ENCODE data around the gene SPATA18. TPM values are rescaled to one million over a fixed set of nuclear protein-coding genes. Genes with fewer than 3 reads are reported as not detected.

SPATA18 gene, protein sequence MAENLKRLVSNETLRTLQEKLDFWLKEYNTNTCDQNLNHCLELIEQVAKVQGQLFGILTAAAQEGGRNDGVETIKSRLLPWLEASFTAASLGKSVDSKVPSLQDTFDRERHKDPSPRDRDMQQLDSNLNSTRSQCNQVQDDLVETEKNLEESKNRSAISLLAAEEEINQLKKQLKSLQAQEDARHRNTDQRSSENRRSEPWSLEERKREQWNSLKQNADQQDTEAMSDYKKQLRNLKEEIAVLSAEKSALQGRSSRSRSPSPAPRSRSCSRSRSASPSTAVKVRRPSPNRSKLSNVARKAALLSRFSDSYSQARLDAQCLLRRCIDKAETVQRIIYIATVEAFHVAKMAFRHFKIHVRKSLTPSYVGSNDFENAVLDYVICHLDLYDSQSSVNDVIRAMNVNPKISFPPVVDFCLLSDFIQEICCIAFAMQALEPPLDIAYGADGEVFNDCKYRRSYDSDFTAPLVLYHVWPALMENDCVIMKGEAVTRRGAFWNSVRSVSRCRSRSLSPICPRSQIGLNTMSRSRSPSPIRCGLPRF
- total RNA-seq (1 to 10 TPM in 4 of 7 donors, under 1 TPM in 3; 0.32 to 3.3 (median 1.1) TPM), polyA plus RNA-seq (under 1 TPM; 0.18 to 0.67 (median 0.42) TPM)
- long read RNA-seq, donor 1 = 0 reads
- long read RNA-seq, donor 2 = 0 reads

DNA sequence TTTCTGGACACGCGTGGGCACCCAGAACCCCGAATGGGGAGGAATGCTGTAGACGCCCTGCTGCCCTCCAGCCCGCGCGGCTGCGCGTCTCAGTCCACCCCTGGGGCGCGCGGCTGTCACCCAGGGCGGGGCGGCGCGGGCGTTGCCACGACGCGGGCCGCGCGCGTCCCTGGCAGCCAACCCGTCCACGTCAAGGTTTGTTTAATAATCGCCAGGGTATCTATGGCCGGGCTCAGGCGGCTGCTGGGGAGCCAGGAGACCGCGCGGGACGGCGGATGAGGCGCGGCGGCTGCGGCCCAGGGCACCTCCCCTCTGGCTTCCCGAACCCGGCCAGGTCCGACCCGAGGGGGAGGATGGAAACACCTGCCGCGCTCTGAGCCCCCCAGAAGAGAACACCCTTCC, at the start of gene SPATA18:
TSS of gene SPATA18 (plus strand) at position 92 of the 402 bp plus-strand sequence. CDS start 401 bp downstream, outside the sequence.
- 0 to 7% (median 2%) methylated on average over 3 to 44 of the region's 44 CpGs for WGBS, 5 donors
- Histone ChIP-seq H3K4me3 (peak within 1 kb of the TSS; percentile 30 to 66 (median 52)), H3K27ac (peak within 1 kb of the TSS in 4 of 8 donors; percentile 5 to 57 (median 46)), H3K4me1 (peaks cover 4 to 23% (median 21%) of the 10 kb centered on the region in 6 donors), H3K36me3 (no peaks in the 10 kb centered on the region), H3K9me3 (no peaks in the 10 kb centered on the region), H3K27me3 (replicated peaks in 1 of 7) (peaks cover 0 to 83% (median 23%) of the 10 kb centered on the region in 7 donors)
- TF ChIP-seq, protein P1, sequence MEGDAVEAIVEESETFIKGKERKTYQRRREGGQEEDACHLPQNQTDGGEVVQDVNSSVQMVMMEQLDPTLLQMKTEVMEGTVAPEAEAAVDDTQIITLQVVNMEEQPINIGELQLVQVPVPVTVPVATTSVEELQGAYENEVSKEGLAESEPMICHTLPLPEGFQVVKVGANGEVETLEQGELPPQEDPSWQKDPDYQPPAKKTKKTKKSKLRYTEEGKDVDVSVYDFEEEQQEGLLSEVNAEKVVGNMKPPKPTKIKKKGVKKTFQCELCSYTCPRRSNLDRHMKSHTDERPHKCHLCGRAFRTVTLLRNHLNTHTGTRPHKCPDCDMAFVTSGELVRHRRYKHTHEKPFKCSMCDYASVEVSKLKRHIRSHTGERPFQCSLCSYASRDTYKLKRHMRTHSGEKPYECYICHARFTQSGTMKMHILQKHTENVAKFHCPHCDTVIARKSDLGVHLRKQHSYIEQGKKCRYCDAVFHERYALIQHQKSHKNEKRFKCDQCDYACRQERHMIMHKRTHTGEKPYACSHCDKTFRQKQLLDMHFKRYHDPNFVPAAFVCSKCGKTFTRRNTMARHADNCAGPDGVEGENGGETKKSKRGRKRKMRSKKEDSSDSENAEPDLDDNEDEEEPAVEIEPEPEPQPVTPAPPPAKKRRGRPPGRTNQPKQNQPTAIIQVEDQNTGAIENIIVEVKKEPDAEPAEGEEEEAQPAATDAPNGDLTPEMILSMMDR (IDR thresholded peaks at IDR 0.05 in 8 of 11, conservative IDR thresholded peaks at IDR 0.05 in 3 of 11) = no peak
- TF ChIP-seq POLR2A (IDR thresholded peaks at IDR 0.05) (no peak), POLR2AphosphoS5 (IDR thresholded peaks at IDR 0.05) (no peak)
- peak; percentile 64 for DNase-seq
- intact Hi-C loops (cut with DNase I; ENCODE audit: low total_unique reads) = no loop called here

DNA sequence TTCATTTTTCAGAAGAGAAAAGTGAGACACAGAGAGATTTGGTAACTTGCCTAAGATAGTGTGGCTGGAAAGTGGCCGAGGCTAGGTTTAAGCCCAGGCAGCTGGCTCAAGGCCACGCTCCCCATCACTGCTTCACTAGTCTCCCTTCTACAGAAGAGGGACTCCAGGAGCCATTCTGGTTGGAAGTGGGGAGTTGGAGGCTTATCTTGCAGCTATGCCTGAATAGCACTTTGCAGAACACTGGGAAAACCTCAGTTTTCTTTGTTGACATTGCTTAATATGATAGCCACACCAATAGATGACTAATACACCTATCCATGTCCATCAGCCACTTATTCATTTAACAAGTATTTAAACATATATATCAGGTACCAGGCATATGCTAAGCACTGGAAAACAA, 49.5 kb upstream of the SPATA18 start:
- intact Hi-C loops (cut with DNase I; ENCODE audit: low total_unique reads) = no loop called here
- no peaks in the 10 kb centered on the region for H3K9me3 ChIP-seq
- no peaks in the 10 kb centered on the region for H3K4me1 ChIP-seq
- TF ChIP-seq POLR2A (IDR thresholded peaks at IDR 0.05) (no peak), POLR2AphosphoS5 (IDR thresholded peaks at IDR 0.05) (no peak)
- TF ChIP-seq, protein P1 (IDR thresholded peaks at IDR 0.05 in 8 of 11, conservative IDR thresholded peaks at IDR 0.05 in 3 of 11) = no peak
- no peaks in the 10 kb centered on the region for H3K36me3 ChIP-seq
- WGBS, 5 donors = 82 to 100% (median 89%) methylated on average over 2 of the region's 2 CpGs
- no peaks in the 10 kb centered on the region for H3K27me3 ChIP-seq (replicated peaks in 1 of 7)
- no peak overlapping the region for H3K27ac ChIP-seq
- DNase-seq = no peak
- no peak overlapping the region for H3K4me3 ChIP-seq

DNA sequence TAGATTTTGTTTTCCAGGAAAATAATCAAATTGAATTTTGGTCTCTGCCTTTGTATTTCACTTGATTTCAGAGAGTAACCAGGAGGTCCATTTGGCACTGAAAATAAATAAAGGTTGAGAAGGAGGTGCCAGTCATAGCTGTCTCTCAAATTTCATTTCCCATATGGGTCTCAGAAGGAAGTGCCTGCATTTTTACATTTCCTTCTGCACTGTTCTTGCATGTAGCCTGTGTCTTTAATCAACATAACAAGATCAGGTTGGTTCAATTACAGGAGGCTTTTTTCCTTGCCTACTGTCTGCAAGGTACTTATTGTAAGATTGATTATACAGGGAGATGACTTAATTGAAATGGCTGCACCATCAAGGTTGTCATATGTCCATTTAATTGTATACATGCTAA, 46.7 kb upstream of the SPATA18 start:
- H3K4me1 ChIP-seq = no peaks in the 10 kb centered on the region
- H3K9me3 ChIP-seq = no peaks in the 10 kb centered on the region
- no peak overlapping the region for H3K4me3 ChIP-seq
- no peaks in the 10 kb centered on the region for H3K36me3 ChIP-seq
- H3K27ac ChIP-seq = no peak overlapping the region
- intact Hi-C loops (cut with DNase I; ENCODE audit: low total_unique reads) = no loop called here
- no peak for DNase-seq
- TF ChIP-seq POLR2A (IDR thresholded peaks at IDR 0.05) (no peak), POLR2AphosphoS5 (IDR thresholded peaks at IDR 0.05) (no peak)
- TF ChIP-seq, protein P1 (IDR thresholded peaks at IDR 0.05 in 8 of 11, conservative IDR thresholded peaks at IDR 0.05 in 3 of 11) = no peak
- no peaks in the 10 kb centered on the region for H3K27me3 ChIP-seq (replicated peaks in 1 of 7)

DNA sequence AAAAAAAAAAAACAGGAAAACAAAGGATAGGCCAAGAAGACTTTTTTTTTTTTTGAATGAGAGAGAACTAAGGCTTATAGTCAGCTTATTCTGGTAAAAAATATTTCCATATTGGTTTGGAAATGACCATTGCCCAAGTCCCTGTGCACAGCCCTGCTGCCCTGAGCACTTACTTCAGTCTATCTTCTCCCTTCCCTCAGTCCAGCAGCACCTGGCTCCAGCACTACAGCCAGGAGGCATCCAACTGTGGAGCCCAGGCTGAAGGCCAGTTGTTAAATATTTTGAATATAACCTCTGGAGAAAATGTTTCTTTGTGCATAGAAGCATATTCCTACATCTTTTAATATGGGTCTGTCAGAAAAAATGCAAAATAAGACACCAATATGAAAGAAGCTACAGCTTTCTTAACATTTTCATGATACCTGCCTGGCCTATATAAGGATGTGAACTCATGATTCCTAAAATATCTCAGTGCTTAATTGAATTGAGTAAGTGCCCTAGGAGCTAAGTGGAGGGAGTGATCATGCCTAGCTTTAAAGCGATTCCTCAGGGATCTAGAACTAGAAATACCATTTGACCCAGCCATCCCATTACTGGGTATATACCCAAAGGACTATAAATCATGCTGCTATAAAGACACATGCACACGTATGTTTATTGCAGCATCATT, 45.4 kb upstream of the SPATA18 start:
- 90 to 98% (median 94%) methylated on average over 1 to 2 of the region's 2 CpGs for WGBS, 5 donors
- intact Hi-C loops (cut with DNase I; ENCODE audit: low total_unique reads) = no loop called here
- no peak overlapping the region for H3K4me3 ChIP-seq
- no peaks in the 10 kb centered on the region for H3K4me1 ChIP-seq
- DNase-seq = no peak
- H3K9me3 ChIP-seq = no peaks in the 10 kb centered on the region
- TF ChIP-seq POLR2A (IDR thresholded peaks at IDR 0.05) (no peak), POLR2AphosphoS5 (IDR thresholded peaks at IDR 0.05) (no peak)
- TF ChIP-seq, protein P1 (IDR thresholded peaks at IDR 0.05 in 8 of 11, conservative IDR thresholded peaks at IDR 0.05 in 3 of 11) = no peak
- H3K27ac ChIP-seq = no peak overlapping the region
- no peaks in the 10 kb centered on the region for H3K36me3 ChIP-seq
- no peaks in the 10 kb centered on the region for H3K27me3 ChIP-seq (replicated peaks in 1 of 7)

Measured in spleen (tissue), 13 donors.